ENCODE data around the gene CALML4. TPM values are rescaled to one million over a fixed set of nuclear protein-coding genes. Genes with fewer than 3 reads are reported as not detected.
A peak's percentile ranks its signal among the peaks of the same experiment; 100 is the strongest.
"Not testable (repeated sequence)": the region's sequence is repeated elsewhere in the genome, so short reads cannot be mapped to it uniquely, and the experiment has no call there.

The CALML4 gene
- total RNA-seq, 4 donors from 2014 or later, result 1.6 to 5.3 (median 3.3) TPM

DNA sequence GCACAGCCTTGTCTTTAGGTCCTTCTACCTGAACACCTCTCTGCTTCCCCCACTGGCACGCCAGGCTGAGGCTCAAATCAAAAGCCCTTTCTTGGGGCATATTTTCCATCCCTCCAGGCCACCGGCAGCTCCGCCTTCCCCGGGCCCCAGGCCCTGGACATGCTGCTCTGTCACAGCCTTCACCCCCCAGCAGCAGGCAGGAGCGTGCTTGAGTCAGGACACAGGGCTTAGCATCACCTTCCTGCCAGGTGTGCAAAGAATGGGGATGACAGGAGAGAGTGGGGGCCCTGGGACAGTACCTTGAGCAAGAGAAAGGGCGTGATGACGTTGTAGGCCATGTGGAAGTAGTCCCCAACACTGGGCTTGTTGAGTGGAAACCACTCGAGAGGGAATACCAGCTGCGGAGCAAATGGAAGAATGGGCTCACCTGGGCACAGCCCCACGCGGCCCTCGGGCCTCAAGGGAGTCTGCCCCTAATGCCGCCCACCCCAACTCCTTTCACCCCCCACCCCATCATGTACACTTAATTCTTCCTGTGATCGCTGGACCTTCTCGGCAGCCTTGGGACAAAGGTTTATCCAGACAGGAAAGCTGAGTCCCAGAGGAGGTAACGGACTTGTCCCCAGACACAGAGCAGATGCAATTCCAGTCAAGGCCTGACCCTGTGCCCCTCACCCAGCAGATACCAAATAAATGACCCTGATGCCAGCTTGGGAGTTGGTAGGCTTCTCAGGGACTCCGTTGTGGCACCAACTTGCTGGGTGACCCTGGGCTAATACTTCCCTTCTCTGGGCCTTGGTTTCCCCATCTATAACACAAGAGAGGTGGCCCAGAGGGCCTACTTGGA is 9.1 kb upstream of the CALML4 start:
- 87 to 95% methylated on average over 5 to 12 of the region's 17 CpGs for WGBS, 2 donors
- TF ChIP-seq POLR2A (IDR thresholded peaks at IDR 0.05) (no peak), CTCF (IDR thresholded peaks at IDR 0.05) (no peak)
- Histone ChIP-seq H3K27me3 (no peaks in the 10 kb centered on the region), H3K9me3 (no peaks in the 10 kb centered on the region), H3K27ac (no peak overlapping the region), H3K4me3 (no peak overlapping the region), H3K4me1 (peaks cover 0 to 11% (median 5%) of the 10 kb centered on the region in 3 donors), H3K36me3 (peaks cover 0 to 50% (median 0%) of the 10 kb centered on the region in 3 donors)
- no peak for DNase-seq
- intact Hi-C loops (cut with DNase I), result loop anchor here (10.0 kb wide), 1 partner anchor 349 kb away; no protein-coding TSS in a partner anchor

DNA sequence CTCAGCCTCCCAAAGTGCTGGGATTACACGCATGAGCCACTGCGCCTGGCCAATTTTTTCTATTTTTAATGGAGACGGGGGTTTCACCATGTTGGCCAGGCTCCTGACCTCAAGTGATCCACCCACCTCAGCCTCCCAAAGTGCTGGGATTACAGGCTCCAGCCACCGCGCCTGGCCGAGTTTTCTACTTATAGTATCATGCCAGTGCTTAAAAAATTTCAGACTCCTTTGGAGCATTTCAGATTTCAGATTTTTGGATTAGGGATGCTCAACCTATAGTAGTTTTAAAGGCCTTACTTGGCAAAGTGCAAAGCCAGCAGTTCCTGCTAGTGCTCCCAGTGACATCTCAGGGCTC is 8.3 kb upstream of the CALML4 start:
- Histone ChIP-seq H3K4me1 (peaks cover 0 to 11% (median 5%) of the 10 kb centered on the region in 3 donors), H3K36me3 (peaks cover 0 to 47% (median 0%) of the 10 kb centered on the region in 3 donors)
- not testable (repeated sequence) for H3K27me3 ChIP-seq, DNase-seq, H3K4me3 ChIP-seq, H3K27ac ChIP-seq, H3K9me3 ChIP-seq
- intact Hi-C loops (cut with DNase I), result loop anchor here (10.0 kb wide), 1 partner anchor 349 kb away; no protein-coding TSS in a partner anchor
- 93% methylated on average over 3 to 6 of the region's 6 CpGs for WGBS, 2 donors

- no peak for TF ChIP-seq CTCF (IDR thresholded peaks at IDR 0.05)
- TF ChIP-seq POLR2A (IDR thresholded peaks at IDR 0.05), result no peak
- no peak for DNase-seq
- intact Hi-C loops (cut with DNase I), result loop anchor here (10.0 kb wide), 1 partner anchor 347 kb away; no protein-coding TSS in a partner anchor
Measured at GRCh38 chr15:68211656-68212320, 6.7 kb upstream of the CALML4 start.

GRCh38 chr15:68210821-68211655 is 5.9 kb upstream of the CALML4 start:
- no peak overlapping the region for H3K27ac ChIP-seq
- intact Hi-C loops (cut with DNase I), result loop anchor here (10.0 kb wide), 1 partner anchor 346 kb away; no protein-coding TSS in a partner anchor
- H3K4me3 ChIP-seq, result peak overlapping the region in 1 of 4 donors; percentile 51
- H3K9me3 ChIP-seq, result no peaks in the 10 kb centered on the region
- peaks cover 3 to 19% (median 7%) of the 10 kb centered on the region in 3 donors for H3K4me1 ChIP-seq
- WGBS, 2 donors, result 66 to 88% methylated on average over 6 to 7 of the region's 23 CpGs
- no peaks in the 10 kb centered on the region for H3K27me3 ChIP-seq
- no peak for TF ChIP-seq POLR2A (IDR thresholded peaks at IDR 0.05)
- TF ChIP-seq CTCF (IDR thresholded peaks at IDR 0.05), result peak; percentile 39 to 77 (median 73)
- DNase-seq, result no peak
- peaks cover 0 to 29% (median 0%) of the 10 kb centered on the region in 3 donors for H3K36me3 ChIP-seq

More at GRCh38 chr15:68211656-68212320, 6.7 kb upstream of the CALML4 start:
- no peak overlapping the region for H3K4me3 ChIP-seq
- H3K4me1 ChIP-seq, result peaks cover 0 to 12% (median 5%) of the 10 kb centered on the region in 3 donors
- peaks cover 0 to 33% (median 0%) of the 10 kb centered on the region in 3 donors for H3K36me3 ChIP-seq
- whole genome bisulfite sequencing, 2 donors, result 93 to 96% methylated on average over 8 to 11 of the region's 14 CpGs
- no peaks in the 10 kb centered on the region for H3K9me3 ChIP-seq
- no peaks in the 10 kb centered on the region for H3K27me3 ChIP-seq
- H3K27ac ChIP-seq, result no peak overlapping the region

GRCh38 chr15:68210409-68210756 is 5.3 kb upstream of the CALML4 start:
- intact Hi-C loops (cut with DNase I), result loop anchor here (10.0 kb wide), 1 partner anchor 346 kb away; no protein-coding TSS in a partner anchor
- Histone ChIP-seq H3K4me3 (peak overlapping the region in 1 of 4 donors; percentile 51), H3K27ac (no peak overlapping the region)

More at GRCh38 chr15:68210409-68210756, 5.3 kb upstream of the CALML4 start:
- no peak for DNase-seq
- Histone ChIP-seq H3K36me3 (peaks cover 0 to 22% (median 0%) of the 10 kb centered on the region in 3 donors), H3K9me3 (no peaks in the 10 kb centered on the region), H3K27me3 (no peaks in the 10 kb centered on the region), H3K4me1 (peaks cover 9 to 26% (median 13%) of the 10 kb centered on the region in 3 donors)
- 85 to 90% methylated on average over 4 to 5 of the region's 9 CpGs for WGBS, 2 donors
- TF ChIP-seq CTCF (IDR thresholded peaks at IDR 0.05), result no peak
- TF ChIP-seq POLR2A (IDR thresholded peaks at IDR 0.05), result no peak
